NCI-H187 treated with DMSO at 0.1 percent for 48 hours (cell line): ENCODE results near the gene CLCN2.
"Not testable (repeated sequence)": the region's sequence is repeated elsewhere in the genome, so short reads cannot be mapped to it uniquely, and the experiment has no call there.

Source experiments
- DNase-seq: peaks from one replicate; lab custom pipeline; 2025; lab: John Stamatoyannopoulos, UW

The CLCN2 gene

GRCh38 chr3:184345317-184346144 is 15.9 kb downstream of the CLCN2 start:
- DNase-seq = peak; percentile 17

GRCh38 chr3:184344579-184345316 is 16.7 kb downstream of the CLCN2 start:
- no peak for DNase-seq

GRCh38 chr3:184343200-184343876 is 18.1 kb downstream of the CLCN2 start:
- DNase-seq = no peak

GRCh38 chr3:184341925-184342324 is 19.5 kb downstream of the CLCN2 start:
- peak; percentile 17 for DNase-seq

GRCh38 chr3:184339451-184340135 is 21.8 kb downstream of the CLCN2 start:
- not testable (repeated sequence) for DNase-seq

- peak; percentile 71 for DNase-seq
Observed at GRCh38 chr3:184339001-184339400, 22.4 kb downstream of the CLCN2 start.

- peak; percentile 56 for DNase-seq
Observed at GRCh38 chr3:184338511-184338945, 22.9 kb downstream of the CLCN2 start.

GRCh38 chr3:184337981-184338380 is 23.4 kb downstream of the CLCN2 start:
- no peak for DNase-seq

GRCh38 chr3:184337399-184337714 is 24.0 kb downstream of the CLCN2 start, which contains the start of gene FAM131A:
TSS of gene FAM131A (plus strand) at chr3:184337600. CDS start at chr3:184337631, 31 bp downstream.
- no peak for DNase-seq

- DNase-seq = no peak
Observed at GRCh38 chr3:184336547-184337398, 24.6 kb downstream of the CLCN2 start.

- no peak for DNase-seq
Observed at GRCh38 chr3:184335661-184336546, 25.5 kb downstream of the CLCN2 start.

- DNase-seq = no peak
Observed at GRCh38 chr3:184335291-184335660, 26.1 kb downstream of the CLCN2 start.

- no peak for DNase-seq
Observed at GRCh38 chr3:184334470-184335158, 26.8 kb downstream of the CLCN2 start.

GRCh38 chr3:184333700-184334099 is 27.7 kb downstream of the CLCN2 start:
- no peak for DNase-seq

GRCh38 chr3:184333190-184333589 is 28.2 kb downstream of the CLCN2 start:
- DNase-seq = no peak

GRCh38 chr3:184332370-184333090 is 28.9 kb downstream of the CLCN2 start:
- DNase-seq = no peak

- no peak for DNase-seq
Observed at GRCh38 chr3:184328516-184328915, 32.9 kb downstream of the CLCN2 start.

- DNase-seq = no peak
Observed at GRCh38 chr3:184327171-184327570, 34.2 kb downstream of the CLCN2 start.
